DOHH2 (cell line): ENCODE results near the gene ADORA1.

Experiments
- H3F3A ChIP-seq: fragments of 200-600 bp; sonication (generic), shearing (Covaris generic); 2 replicates; pipeline ENCODE4 v1.6.0; 2016; ENCODE audit warnings: antibody characterized with exemption, mild to moderate bottlenecking; ENCODE audit not compliant: control insufficient read depth, insufficient read depth
- H3K27ac ChIP-seq: fragments of 200-600 bp; sonication (generic); 2 replicates; pipeline ENCODE4 v1.5.1; 2014; ENCODE audit warnings: low read depth, mild to moderate bottlenecking, low read length, moderate library complexity
- H3K27me3 ChIP-seq: fragments of 200-600 bp; sonication (generic); 2 replicates; pipeline ENCODE4 v1.6.1; 2014; ENCODE audit warnings: mild to moderate bottlenecking, low read length, mixed read lengths; ENCODE audit not compliant: control insufficient read depth
- H3K36me3 ChIP-seq: fragments of 200-600 bp; sonication (generic); 2 replicates; pipeline ENCODE4 v1.6.1; 2014; ENCODE audit warnings: mild to moderate bottlenecking, low read length, moderate library complexity, mixed read lengths; ENCODE audit not compliant: control insufficient read depth
- H3K4me1 ChIP-seq: fragments of 200-600 bp; sonication (generic); 2 replicates; pipeline ENCODE4 v1.6.1; 2014; ENCODE audit warnings: mild to moderate bottlenecking, low read length, mixed read lengths; ENCODE audit not compliant: control insufficient read depth
- H3K4me2 ChIP-seq: fragments of 200-600 bp; sonication (generic); 2 replicates; pipeline ENCODE4 v1.6.0; 2014; ENCODE audit warnings: mild to moderate bottlenecking, low read length, moderate library complexity
- H3K4me3 ChIP-seq: fragments of 200-600 bp; sonication (generic); 2 replicates; pipeline ENCODE4 v1.5.1; 2014; ENCODE audit warnings: mild to moderate bottlenecking, low read length, mixed read lengths
- H3K79me2 ChIP-seq: fragments of 200-600 bp; sonication (generic); 2 replicates; pipeline ENCODE4 v1.6.1; 2014; ENCODE audit warnings: mild to moderate bottlenecking, low read length, mixed read lengths; ENCODE audit not compliant: control insufficient read depth
- H3K9me2 ChIP-seq: fragments of 200-600 bp; sonication (generic); replicated peaks from 2 replicates; pipeline ENCODE4 v1.6.1; 2014; ENCODE audit warnings: mild to moderate bottlenecking, low read length, mixed read lengths; ENCODE audit not compliant: control insufficient read depth
- H3K9me3 ChIP-seq: fragments of 200-600 bp; sonication (generic); 2 replicates; pipeline ENCODE4 v1.6.1; 2014; ENCODE audit warnings: antibody characterized with exemption, low read length, mixed read lengths; ENCODE audit not compliant: control insufficient read depth, insufficient read depth
- H4K20me1 ChIP-seq: fragments of 200-600 bp; sonication (generic); 2 replicates; pipeline ENCODE4 v1.6.0; 2014; ENCODE audit warnings: low read depth, mild to moderate bottlenecking, antibody characterized with exemption, low read length, moderate library complexity; ENCODE audit not compliant: control insufficient read depth, insufficient read depth
- CTCF ChIP-seq: fragments of 200-600 bp; sonication (generic); IDR thresholded peaks from one replicate; pipeline ENCODE4 v1.5.1; 2014; ENCODE audit warnings: antibody characterized with exemption, mild to moderate bottlenecking, low read depth, low read length; ENCODE audit not compliant: poor library complexity, severe bottlenecking
- EZH2phosphoT487 ChIP-seq: fragments of 200-600 bp; sonication (generic); IDR thresholded peaks from 2 replicates; pipeline ENCODE4 v1.6.1; 2017; ENCODE audit warnings: borderline replicate concordance, mild to moderate bottlenecking, antibody characterized with exemption, low read length, moderate library complexity, mixed read lengths

ADORA1 gene

GRCh38 chr1:203117611-203118575, 9.6 kb upstream of the ADORA1 start:
- no peaks in the 10 kb centered on the region for H3K9me2 ChIP-seq
- H3K79me2 ChIP-seq = no peaks in the 10 kb centered on the region
- no peak overlapping the region for H3K4me2 ChIP-seq
- H3K4me3 ChIP-seq = no peak overlapping the region
- H3K36me3 ChIP-seq = no peaks in the 10 kb centered on the region
- no peak overlapping the region for H3K27ac ChIP-seq
- H3K4me1 ChIP-seq = no peaks in the 10 kb centered on the region
- H3K27me3 ChIP-seq = peaks cover 29% of the 10 kb centered on the region
- H3K9me3 ChIP-seq = no peaks in the 10 kb centered on the region
- H3F3A ChIP-seq = no peaks in the 10 kb centered on the region
- peak; percentile 62 for TF ChIP-seq CTCF
- TF ChIP-seq EZH2phosphoT487 = no peak
- H4K20me1 ChIP-seq = no peaks in the 10 kb centered on the region

DNA sequence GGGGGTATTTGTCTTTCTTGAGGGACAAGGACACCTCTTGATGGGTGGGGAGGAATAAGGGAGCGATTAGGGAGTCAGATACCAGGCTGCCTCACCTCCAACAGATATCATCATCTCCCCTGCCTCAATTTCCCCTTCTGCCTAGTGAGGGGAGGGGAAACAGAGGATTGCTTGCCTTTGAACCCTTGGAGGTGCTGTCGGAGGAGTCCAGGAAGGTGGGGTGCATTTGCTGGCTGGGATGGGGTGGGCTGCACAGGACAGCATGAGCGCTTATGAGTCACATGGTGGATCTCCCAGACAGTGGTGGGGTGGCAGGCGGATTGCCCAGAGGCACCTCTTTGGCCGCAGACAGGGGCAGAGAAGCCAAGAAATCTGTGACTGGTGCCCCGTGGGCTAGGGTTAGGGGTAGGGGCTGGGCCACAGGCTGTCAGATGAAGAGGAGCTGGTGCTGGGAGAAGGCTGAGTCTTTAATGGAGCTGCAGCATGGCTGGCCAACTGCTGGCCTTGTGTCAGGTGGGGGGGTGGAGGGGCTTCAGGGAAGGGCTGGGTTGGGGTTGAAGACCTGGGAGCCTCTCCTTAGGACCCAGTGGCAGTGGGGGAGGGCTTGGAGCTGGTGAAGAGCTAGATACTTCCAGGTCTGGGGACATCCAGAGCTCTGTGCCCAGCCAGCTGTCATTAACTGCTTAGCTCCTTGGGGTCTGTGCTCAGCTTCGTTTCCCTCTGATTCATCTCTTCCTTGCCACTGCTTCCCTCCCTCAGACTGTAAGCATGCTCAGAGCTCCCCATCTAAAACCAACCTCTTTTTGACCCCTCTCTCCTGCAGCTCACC, 7.0 kb upstream of the ADORA1 start:
- no peak for TF ChIP-seq CTCF
- TF ChIP-seq EZH2phosphoT487 = no peak
- H3K27ac ChIP-seq = no peak overlapping the region
- H3K79me2 ChIP-seq = no peaks in the 10 kb centered on the region
- H3K4me3 ChIP-seq = no peak overlapping the region
- no peaks in the 10 kb centered on the region for H3F3A ChIP-seq
- H3K4me2 ChIP-seq = no peak overlapping the region
- no peaks in the 10 kb centered on the region for H3K36me3 ChIP-seq
- no peaks in the 10 kb centered on the region for H4K20me1 ChIP-seq
- no peaks in the 10 kb centered on the region for H3K4me1 ChIP-seq
- H3K9me3 ChIP-seq = no peaks in the 10 kb centered on the region
- no peaks in the 10 kb centered on the region for H3K9me2 ChIP-seq
- peaks cover 13% of the 10 kb centered on the region for H3K27me3 ChIP-seq

- no peak overlapping the region for H3K27ac ChIP-seq
- no peak overlapping the region for H3K4me2 ChIP-seq
- TF ChIP-seq EZH2phosphoT487 (no peak), CTCF (no peak)
These were observed 6.1 kb upstream of the ADORA1 start for GRCh38 chr1:203121186-203122015.

More at GRCh38 chr1:203121186-203122015, 6.1 kb upstream of the ADORA1 start:
- Histone ChIP-seq H3K9me3 (no peaks in the 10 kb centered on the region), H3K27me3 (peaks cover 10% of the 10 kb centered on the region), H3F3A (no peaks in the 10 kb centered on the region), H3K4me1 (no peaks in the 10 kb centered on the region), H3K9me2 (no peaks in the 10 kb centered on the region), H3K4me3 (no peak overlapping the region), H3K36me3 (no peaks in the 10 kb centered on the region), H4K20me1 (no peaks in the 10 kb centered on the region), H3K79me2 (no peaks in the 10 kb centered on the region)
